HG03066 (cell line): Measurements from ENCODE around the gene GASK1A.

ENCODE experiments used
- ATAC-seq: cut with Tn5 transposase; IDR thresholded peaks from one replicate; pipeline ENCODE4 v1.9.1; 2021; ENCODE audit warnings: low read depth; ENCODE audit not compliant: unreplicated experiment

Gene GASK1A

GRCh38 chr3:43080726-43081568, 101.8 kb downstream of the GASK1A start:
- no peak for ATAC-seq

DNA sequence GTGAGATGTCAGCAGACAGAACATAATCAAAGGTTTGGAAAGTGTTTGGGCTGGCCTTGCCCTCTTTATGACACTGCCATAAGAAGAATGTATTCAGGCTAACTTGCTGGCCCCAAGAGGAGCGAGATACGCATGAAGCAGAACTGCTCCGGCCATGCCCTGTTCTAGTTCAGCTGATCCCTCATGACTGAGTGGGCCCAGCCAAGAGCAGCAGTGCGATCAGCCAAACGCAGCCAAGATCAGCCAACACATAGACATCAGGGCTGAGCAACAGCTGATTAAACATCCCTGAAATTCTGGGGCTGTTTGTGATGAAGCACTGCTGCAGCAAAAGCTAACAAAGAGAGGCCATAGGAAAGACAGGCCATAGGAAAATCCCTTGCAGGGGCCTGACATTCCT, 102.7 kb downstream of the GASK1A start:
- no peak for ATAC-seq

- no peak for ATAC-seq
These were observed 103.3 kb downstream of the GASK1A start for GRCh38 chr3:43082457-43082856.

DNA sequence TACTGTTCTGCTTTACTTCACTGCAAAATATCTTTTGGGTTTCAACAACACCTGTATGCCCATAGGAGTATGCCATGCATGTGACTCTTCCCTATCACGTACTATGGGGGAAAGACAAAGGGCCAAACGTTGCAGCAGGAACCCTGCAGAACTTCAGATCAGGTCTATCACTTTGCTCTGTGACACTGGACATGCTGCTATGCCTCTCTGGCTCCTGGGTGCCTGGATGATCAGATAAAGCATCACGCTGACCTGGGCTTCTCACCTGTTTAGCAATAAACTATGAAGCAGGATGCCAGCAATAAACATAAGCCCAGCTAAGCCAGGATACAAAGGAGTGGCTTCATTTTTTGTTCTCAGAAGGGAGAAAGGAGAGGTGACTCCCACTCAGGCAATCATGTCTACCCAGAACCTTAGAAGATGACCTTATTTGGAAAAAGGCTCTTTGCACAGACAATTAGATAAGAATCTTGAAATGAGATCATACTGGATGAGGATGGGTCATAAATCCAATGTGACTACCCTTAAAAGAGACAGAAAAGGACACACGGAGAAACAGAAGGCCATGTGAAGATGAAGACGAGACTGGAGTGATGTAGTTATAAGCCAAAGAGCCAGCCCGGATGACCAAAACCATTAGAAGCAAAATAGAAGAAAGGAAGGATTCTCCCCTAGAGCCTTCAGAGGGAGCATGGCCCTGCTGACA, 107.5 kb downstream of the GASK1A start:
- ATAC-seq = no peak

DNA sequence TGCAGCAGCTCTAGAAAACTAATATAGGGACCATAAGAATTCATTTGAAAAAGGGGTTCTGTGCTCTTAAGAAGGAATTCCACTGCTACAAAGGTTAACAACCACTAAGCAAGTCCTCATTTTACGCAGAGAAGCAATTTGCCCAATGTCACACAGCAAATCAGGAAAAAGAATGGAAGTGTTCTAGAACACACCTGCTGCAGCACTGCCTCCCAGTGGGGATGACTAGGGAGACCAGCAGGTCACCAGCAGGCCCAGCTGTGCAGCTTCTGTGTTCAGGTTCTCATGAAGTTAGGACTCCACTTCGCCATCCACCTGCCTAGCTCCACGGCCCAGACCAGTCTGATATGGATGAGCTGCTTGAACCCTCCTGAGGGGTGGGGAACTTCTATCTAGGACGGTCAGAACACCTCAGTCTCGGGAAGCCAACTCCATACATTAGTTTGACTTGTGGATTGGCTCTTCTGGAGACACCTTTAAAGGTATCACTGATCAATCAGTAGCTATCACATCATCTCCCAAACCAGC, 108.2 kb downstream of the GASK1A start:
- no peak for ATAC-seq

DNA sequence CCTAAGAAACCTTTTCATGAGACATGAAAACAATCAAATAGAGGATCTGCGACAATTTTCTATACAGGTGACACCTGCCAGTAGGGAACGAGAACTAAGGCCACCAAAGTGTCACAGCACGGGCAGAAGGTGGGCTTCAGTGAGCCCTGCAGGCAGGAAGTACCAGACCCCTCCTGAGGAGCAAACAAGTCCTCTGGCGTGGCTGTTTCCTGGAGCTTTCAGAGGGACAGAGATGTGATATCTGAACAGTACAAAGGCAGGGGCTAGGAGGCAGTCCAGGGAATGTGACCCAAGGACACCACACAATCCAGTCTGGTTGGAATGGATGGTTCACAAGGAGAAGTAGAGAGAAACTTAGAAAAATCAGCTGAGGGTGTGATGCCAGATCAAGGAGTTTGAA, 110.0 kb downstream of the GASK1A start:
- no peak for ATAC-seq

DNA sequence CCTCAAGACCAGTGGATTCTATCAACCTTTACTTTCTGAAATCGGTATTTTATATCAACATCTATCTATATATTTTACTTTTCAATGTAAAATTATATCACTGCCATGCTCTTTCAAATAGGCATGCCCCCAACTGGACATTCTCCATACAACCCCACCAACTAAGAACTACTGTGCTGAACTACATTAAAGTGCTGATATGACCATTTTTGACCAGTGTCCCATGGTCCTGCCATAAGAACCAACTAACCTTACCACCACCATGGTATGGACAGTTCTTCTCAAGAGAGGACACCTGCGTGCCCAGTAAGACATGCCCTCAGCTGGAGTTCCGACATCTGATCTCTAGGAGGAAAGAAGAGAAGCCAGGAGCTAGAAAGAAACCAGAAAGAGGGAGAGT, 111.1 kb downstream of the GASK1A start:
- no peak for ATAC-seq

- no peak for ATAC-seq
These were observed 112.4 kb downstream of the GASK1A start for GRCh38 chr3:43091481-43091880.

DNA sequence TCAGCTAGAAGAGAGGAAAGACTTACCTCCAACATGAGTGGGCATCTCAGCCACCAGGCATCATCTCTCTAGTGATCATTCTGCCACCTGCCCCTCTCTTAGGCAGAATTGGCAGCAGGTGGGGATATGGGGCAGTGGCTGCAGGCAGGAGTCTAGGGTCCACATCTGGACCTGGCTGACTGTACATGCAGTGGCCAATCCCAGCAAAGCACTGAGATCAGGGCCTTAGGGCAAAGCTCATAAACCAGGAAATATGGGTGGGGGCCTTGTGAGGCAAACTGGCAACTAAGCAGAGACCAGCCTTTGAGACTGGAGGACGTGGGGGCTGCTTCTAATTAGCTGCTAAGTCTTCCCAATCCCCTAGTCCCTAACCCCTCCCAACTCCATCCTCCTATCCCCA, 113.9 kb downstream of the GASK1A start:
- no peak for ATAC-seq

DNA sequence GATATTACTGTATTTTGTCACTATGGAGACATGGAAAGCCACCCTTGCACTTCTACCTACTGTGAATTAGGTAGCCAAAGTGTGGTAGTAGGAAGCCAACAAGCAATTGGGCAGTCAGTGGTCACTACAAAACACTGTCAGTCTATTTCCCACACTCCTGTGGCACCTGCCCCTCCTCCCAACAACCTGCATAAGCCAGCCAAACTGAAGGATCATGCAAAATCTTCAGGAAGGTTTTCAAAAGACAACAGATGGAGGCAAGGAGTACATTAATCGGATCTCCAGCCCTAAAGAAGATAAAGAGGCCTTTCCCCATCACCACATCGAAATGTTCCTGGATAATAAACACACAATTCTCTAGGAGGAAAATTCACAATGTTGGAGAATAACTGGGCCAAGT, 114.9 kb downstream of the GASK1A start:
- ATAC-seq = no peak

DNA sequence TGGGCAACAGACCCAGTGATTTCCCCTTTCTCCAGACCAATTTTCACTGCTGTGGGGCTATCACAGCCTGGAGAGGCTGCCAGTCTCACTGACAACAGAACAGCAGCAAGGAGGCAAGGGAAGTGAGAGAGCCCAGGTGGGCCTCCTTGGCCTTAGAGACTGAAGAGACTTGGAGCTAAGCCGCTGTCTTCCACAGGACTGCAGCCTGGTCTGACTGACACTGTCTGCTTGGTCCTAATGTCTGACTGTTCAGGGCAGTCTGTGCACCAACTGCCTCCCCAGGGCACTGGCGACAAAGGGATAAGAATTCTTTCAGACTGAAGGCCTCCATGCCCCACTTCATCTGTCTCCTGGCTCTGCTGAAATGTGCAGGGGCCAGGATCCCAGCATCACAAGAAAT, 115.3 kb downstream of the GASK1A start:
- ATAC-seq = no peak

- ATAC-seq = no peak
These were observed 115.7 kb downstream of the GASK1A start for GRCh38 chr3:43094851-43095250.

DNA sequence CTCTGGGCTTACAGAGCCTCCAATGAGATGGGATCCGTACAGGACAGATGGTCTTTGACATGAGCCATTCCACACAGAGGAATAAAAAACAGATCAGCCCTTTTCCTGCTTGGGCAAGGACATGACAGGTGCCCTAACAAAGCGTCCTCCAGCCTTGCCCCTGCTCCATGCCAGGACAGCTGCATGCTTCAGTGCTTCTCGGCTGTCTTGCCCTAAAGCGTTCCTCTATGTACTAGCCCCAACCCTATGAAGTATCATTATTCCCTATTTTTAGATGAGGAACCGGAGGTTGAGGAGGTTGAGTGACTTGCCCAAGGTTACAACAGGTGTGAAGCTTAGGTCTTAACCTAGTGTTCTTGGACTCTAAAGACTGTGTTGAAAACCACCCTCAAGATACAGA, 116.3 kb downstream of the GASK1A start:
- ATAC-seq = no peak

DNA sequence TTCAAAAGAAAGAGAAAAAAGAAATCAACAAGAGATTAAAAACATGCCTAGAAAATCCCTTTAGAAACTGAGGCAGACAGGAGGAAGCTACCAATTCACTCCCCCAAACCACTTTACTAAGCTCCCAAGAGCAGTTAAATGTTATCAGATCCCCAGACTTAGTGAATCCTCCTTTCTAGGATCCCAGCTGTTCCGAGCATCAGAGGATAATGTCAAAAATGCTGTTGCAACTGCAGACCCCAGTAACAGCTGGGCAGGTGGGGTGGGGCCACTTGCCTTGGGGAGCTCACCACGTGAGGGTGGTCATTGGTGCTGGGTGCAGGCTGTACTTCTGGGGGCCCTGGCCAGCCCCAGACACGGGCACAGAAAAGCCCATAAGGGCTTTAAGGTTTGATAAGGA, 117.7 kb downstream of the GASK1A start:
- no peak for ATAC-seq

DNA sequence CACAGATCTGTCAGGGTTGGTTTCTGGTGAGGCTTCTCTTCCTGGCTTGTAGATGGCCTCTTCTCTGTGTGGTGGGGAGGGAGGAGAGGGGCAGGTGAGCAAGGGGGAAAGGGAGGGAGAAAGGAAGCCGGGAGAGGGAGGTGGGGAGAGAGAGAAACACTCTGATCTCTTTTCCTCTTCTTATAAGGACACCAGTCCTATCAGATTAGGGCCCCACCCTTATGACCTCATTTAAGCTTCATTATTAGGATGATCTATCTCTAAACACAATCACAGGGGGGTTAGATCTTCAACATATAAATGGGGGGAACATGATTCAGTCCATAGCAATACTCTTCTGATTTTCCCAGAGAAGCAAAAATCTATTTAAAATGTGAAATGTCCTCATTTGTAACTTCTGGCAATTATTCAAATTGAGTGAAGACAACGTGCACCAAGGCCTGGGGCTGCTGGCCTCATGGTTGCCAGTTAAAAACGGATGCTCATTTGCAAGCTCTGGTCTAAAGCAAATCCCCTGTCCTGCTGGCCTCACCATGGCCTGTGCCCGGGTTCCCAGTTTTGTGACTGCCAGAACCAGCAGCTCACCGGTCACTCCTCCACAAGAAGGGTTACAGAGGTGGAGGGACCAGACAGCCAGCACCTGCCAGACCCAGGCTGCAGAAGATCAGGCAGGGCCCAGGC, 118.4 kb downstream of the GASK1A start:
- ATAC-seq = no peak

DNA sequence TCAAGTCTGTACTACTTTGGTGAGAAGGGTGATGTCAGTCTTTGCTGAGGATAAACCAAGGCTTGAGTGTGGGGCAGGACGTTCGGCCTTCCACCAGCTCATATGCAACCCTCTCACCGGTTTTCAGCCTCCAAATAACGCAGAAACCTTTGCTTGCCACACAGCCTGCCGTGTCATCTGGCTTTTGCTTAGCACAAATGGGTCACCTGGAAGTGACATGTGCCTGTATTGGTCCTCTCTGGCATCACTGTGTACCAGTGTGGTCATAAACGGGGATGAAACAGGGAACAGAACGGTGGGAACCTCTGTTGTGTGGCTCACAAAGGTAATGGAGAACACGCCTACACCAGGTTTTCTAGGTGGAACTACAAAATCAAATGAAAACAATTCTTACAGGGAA, 119.7 kb downstream of the GASK1A start:
- no peak for ATAC-seq

GRCh38 chr3:43102773-43103480, 123.8 kb downstream of the GASK1A start:
- no peak for ATAC-seq

GRCh38 chr3:43104039-43104438, 124.9 kb downstream of the GASK1A start:
- ATAC-seq = no peak

GRCh38 chr3:43104660-43105595, 125.8 kb downstream of the GASK1A start:
- no peak for ATAC-seq
